Right ventricle myocardium inferior (tissue), 1 donor: Measurements from ENCODE around the gene GNAT2. TPM values are rescaled to one million over a fixed set of nuclear protein-coding genes. Genes with fewer than 3 reads are reported as not detected.

Experiments used
- ATAC-seq: fragments of 200-7000 bp; cut with Tn5 transposase; one replicate; pipeline ENCODE4 v1.9.1; 2020; ENCODE audit warnings: mild to moderate bottlenecking, moderate library complexity
- DNase-seq: peaks from one replicate; pipeline ENCODE4 v3.0.0; 2021; ENCODE audit errors: missing footprints
- intact Hi-C: fragments of 100-400 bp; cut with DNase I; formaldehyde crosslinking; loops from one replicate; pipeline ENCODE4 v1.11.0; 2022
- total RNA-seq: library from RNA; stranded (reverse); fragmentation: NEBNext Ultra II Directional; extraction: Animal tissue kit (Norgen Biotek cat#: 25700); gene quantifications from one replicate; pipeline ENCODE4 v1.2.1, GENCODE V29; 2021
- donor health status: DM: no; HTN: yes; CAD: no; lungs with severe emphysema.

GNAT2 gene
- total RNA-seq, 1 donor from 2014 or later = not detected

- DNase-seq (no peak), ATAC-seq (no peak)
- intact Hi-C loops = no loop called here
Observed at GRCh38 chr1:109584766-109585165, 34.6 kb downstream of the GNAT2 start.

GRCh38 chr1:109582021-109582420, 37.4 kb downstream of the GNAT2 start:
- DNase-seq (no peak), ATAC-seq (no peak)
- intact Hi-C loops = no loop called here

GRCh38 chr1:109579491-109579890, 39.9 kb downstream of the GNAT2 start:
- intact Hi-C loops = loop anchor here (2.0 to 5.0 kb wide), 2 partner anchors 19 to 38 kb away; partner anchors contain the start of genes AMPD2 and GNAT2
- peak; percentile 69 for ATAC-seq
- DNase-seq = no peak

GRCh38 chr1:109578947-109579443, 40.4 kb downstream of the GNAT2 start:
- ATAC-seq = no peak
- intact Hi-C loops = loop anchor here (2.0 to 5.0 kb wide), 2 partner anchors 20 to 38 kb away; partner anchors contain the start of genes AMPD2 and GNAT2
- no peak for DNase-seq

- DNase-seq = no peak
- intact Hi-C loops = no loop called here
- ATAC-seq = peak; percentile 55
Observed at GRCh38 chr1:109573785-109574184, 45.6 kb downstream of the GNAT2 start.

- DNase-seq (no peak), ATAC-seq (peak; percentile 76)
- intact Hi-C loops = no loop called here
Observed at GRCh38 chr1:109570414-109570813, 49.0 kb downstream of the GNAT2 start.

GRCh38 chr1:109569323-109569722, 50.1 kb downstream of the GNAT2 start:
- ATAC-seq = no peak
- no peak for DNase-seq
- intact Hi-C loops = no loop called here

GRCh38 chr1:109567877-109568672, 51.3 kb downstream of the GNAT2 start:
- DNase-seq (no peak), ATAC-seq (no peak)
- intact Hi-C loops = no loop called here

- DNase-seq (no peak), ATAC-seq (no peak)
- intact Hi-C loops = no loop called here
Observed at GRCh38 chr1:109566982-109567381, 52.4 kb downstream of the GNAT2 start.

- DNase-seq (no peak), ATAC-seq (no peak)
- intact Hi-C loops = no loop called here
Observed at GRCh38 chr1:109565241-109565640, 54.2 kb downstream of the GNAT2 start.

- intact Hi-C loops = no loop called here
Observed at GRCh38 chr1:109564194-109564878, 55.1 kb downstream of the GNAT2 start.

GRCh38 chr1:109559995-109560394, 59.4 kb downstream of the GNAT2 start:
- no peak for ATAC-seq
- intact Hi-C loops = no loop called here
- no peak for DNase-seq

More at GRCh38 chr1:109564194-109564878, 55.1 kb downstream of the GNAT2 start:
- DNase-seq (no peak), ATAC-seq (no peak)

GRCh38 chr1:109557520-109557919, 61.9 kb downstream of the GNAT2 start:
- intact Hi-C loops = no loop called here
- no peak for ATAC-seq

GRCh38 chr1:109556563-109556962, 62.9 kb downstream of the GNAT2 start:
- no peak for ATAC-seq
- no peak for DNase-seq
- intact Hi-C loops = no loop called here

More at GRCh38 chr1:109557520-109557919, 61.9 kb downstream of the GNAT2 start:
- no peak for DNase-seq

Other genes starting within 250 kb of the GNAT2 start
- 121 TPM for gene SORT1, start 221.7 kb downstream of the GNAT2 start, total RNA-seq
- gene PSMA5, start 193.2 kb downstream of the GNAT2 start, total RNA-seq = 62.4 TPM
- 33.0 TPM for gene SYPL2, start 153.1 kb downstream of the GNAT2 start, total RNA-seq
- gene ATXN7L2, start 135.7 kb downstream of the GNAT2 start, total RNA-seq = 2.5 TPM
- gene CYB561D1, start 125.5 kb downstream of the GNAT2 start, total RNA-seq = 5.8 TPM
- 18.3 TPM for gene AMIGO1, start 109.9 kb downstream of the GNAT2 start, total RNA-seq
- gene GPR61, start 79.7 kb downstream of the GNAT2 start, total RNA-seq = not detected
- 2.3 TPM for gene GNAI3, start 71.0 kb downstream of the GNAT2 start, total RNA-seq
- 11.9 TPM for gene AMPD2, start 221 bp upstream of the GNAT2 start, total RNA-seq
- 35.1 TPM for gene GSTM4, start 36.5 kb upstream of the GNAT2 start, total RNA-seq
- gene GSTM2, start 48.4 kb upstream of the GNAT2 start, total RNA-seq = 77.4 TPM
- gene GSTM1, start 68.2 kb upstream of the GNAT2 start, total RNA-seq = not detected
- 2.8 TPM for gene GSTM5, start 92.6 kb upstream of the GNAT2 start, total RNA-seq
- gene GSTM3, start 121.4 kb upstream of the GNAT2 start, total RNA-seq = 121 TPM
- gene EPS8L3, start 144.3 kb upstream of the GNAT2 start, total RNA-seq = not detected